ENCODE measurements around the gene PXK. TPM values are rescaled to one million over a fixed set of nuclear protein-coding genes. Genes with fewer than 3 reads are reported as not detected.
A peak's percentile ranks its signal among the peaks of the same experiment; 100 is the strongest.

The PXK gene
- total RNA-seq, 1 donor from 2014 or later, result 43.4 TPM

- Mint-ChIP-seq H3K4me1 (ENCODE audit: low read depth) (no peaks in the 10 kb centered on the region), H3K9me3 (peaks cover 8% of the 10 kb centered on the region), H3K36me3 (ENCODE audit: low read depth) (no peaks in the 10 kb centered on the region), H3K27me3 (ENCODE audit: insufficient read depth) (peaks cover 27% of the 10 kb centered on the region), H3K27ac (no peak overlapping the region), H3K4me3 (no peak overlapping the region)
- DNase-seq (ENCODE audit: low spot score), result no peak
- intact Hi-C loops (cut with micrococcal nuclease), result loop anchor here (1.0 kb wide), 1 partner anchor 113 kb away; no protein-coding TSS in a partner anchor
Observed at GRCh38 chr3:58299839-58300516, 32.7 kb upstream of the PXK start.

- Mint-ChIP-seq H3K4me3 (peak within 1 kb of the TSS; percentile 95), H3K27me3 (ENCODE audit: insufficient read depth) (peaks cover 15% of the 10 kb centered on the region), H3K27ac (peak within 1 kb of the TSS; percentile 99), H3K36me3 (ENCODE audit: low read depth) (peaks cover 11% of the 10 kb centered on the region), H3K9me3 (peaks cover 8% of the 10 kb centered on the region), H3K4me1 (ENCODE audit: low read depth) (peaks cover 27% of the 10 kb centered on the region)
- DNase-seq (ENCODE audit: low spot score), result peak; percentile 98
- intact Hi-C loops (cut with micrococcal nuclease), result loop anchor here (1.0 to 5.0 kb wide), 13 partner anchors 15 to 1079 kb away; partner anchors contain the start of genes ABHD6, APPL1, ARF4 and CFAP20DC
Observed at GRCh38 chr3:58305882-58306711, 26.6 kb upstream of the PXK start, which contains the start of the genes HTD2 and RPP14. Gene HTD2 (plus strand): TSS chr3:58306520. CDS start chr3:58317614, 11,094 bp downstream. Gene RPP14 (plus strand): TSS chr3:58306245. CDS start chr3:58310330, 4,085 bp downstream.

GRCh38 chr3:58307639-58308215 is 25.0 kb upstream of the PXK start:
- peaks cover 27% of the 10 kb centered on the region for H3K4me1 Mint-ChIP-seq (ENCODE audit: low read depth)
- DNase-seq (ENCODE audit: low spot score), result peak; percentile 26
- intact Hi-C loops (cut with micrococcal nuclease), result loop anchor here (1.0 to 5.0 kb wide), 5 partner anchors 107 to 1080 kb away; partner anchors contain the start of genes APPL1, CFAP20DC, DENND6A and FLNB
- peak overlapping the region; percentile 99 for H3K27ac Mint-ChIP-seq
- peaks cover 22% of the 10 kb centered on the region for H3K36me3 Mint-ChIP-seq (ENCODE audit: low read depth)
- H3K4me3 Mint-ChIP-seq, result peak overlapping the region; percentile 95
- peaks cover 3% of the 10 kb centered on the region for H3K27me3 Mint-ChIP-seq (ENCODE audit: insufficient read depth)
- H3K9me3 Mint-ChIP-seq, result no peaks in the 10 kb centered on the region

GRCh38 chr3:58308728-58309127 is 24.0 kb upstream of the PXK start:
- Mint-ChIP-seq H3K9me3 (no peaks in the 10 kb centered on the region), H3K4me1 (ENCODE audit: low read depth) (peaks cover 27% of the 10 kb centered on the region), H3K27ac (peak overlapping the region; percentile 43), H3K4me3 (peak overlapping the region; percentile 10), H3K27me3 (ENCODE audit: insufficient read depth) (peaks cover 3% of the 10 kb centered on the region), H3K36me3 (ENCODE audit: low read depth) (peaks cover 28% of the 10 kb centered on the region)
- no peak for DNase-seq (ENCODE audit: low spot score)
- intact Hi-C loops (cut with micrococcal nuclease), result loop anchor here (5.0 kb wide), 1 partner anchor 1081 kb away; the partner anchor contains the start of gene APPL1

DNA sequence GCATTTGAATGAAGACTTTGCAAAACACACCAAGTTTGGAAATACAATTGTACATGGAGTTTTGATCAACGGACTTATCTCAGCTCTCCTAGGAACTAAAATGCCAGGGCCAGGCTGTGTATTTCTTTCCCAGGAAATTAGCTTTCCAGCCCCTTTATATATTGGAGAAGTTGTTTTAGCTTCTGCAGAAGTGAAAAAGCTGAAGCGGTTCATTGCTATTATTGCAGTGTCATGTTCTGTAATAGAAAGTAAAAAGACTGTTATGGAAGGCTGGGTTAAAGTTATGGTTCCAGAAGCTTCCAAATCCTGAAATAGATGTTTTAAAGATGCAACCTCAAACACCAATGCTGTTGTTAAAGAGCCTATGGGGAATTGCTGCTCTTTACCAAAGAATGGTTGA is 14.9 kb upstream of the PXK start:
- H3K4me1 Mint-ChIP-seq (ENCODE audit: low read depth), result peaks cover 5% of the 10 kb centered on the region
- H3K27ac Mint-ChIP-seq, result no peak overlapping the region
- DNase-seq (ENCODE audit: low spot score), result no peak
- no peak overlapping the region for H3K4me3 Mint-ChIP-seq
- peaks cover 36% of the 10 kb centered on the region for H3K36me3 Mint-ChIP-seq (ENCODE audit: low read depth)
- intact Hi-C loops (cut with micrococcal nuclease), result no loop called here
- no peaks in the 10 kb centered on the region for H3K9me3 Mint-ChIP-seq
- H3K27me3 Mint-ChIP-seq (ENCODE audit: insufficient read depth), result no peaks in the 10 kb centered on the region

DNA sequence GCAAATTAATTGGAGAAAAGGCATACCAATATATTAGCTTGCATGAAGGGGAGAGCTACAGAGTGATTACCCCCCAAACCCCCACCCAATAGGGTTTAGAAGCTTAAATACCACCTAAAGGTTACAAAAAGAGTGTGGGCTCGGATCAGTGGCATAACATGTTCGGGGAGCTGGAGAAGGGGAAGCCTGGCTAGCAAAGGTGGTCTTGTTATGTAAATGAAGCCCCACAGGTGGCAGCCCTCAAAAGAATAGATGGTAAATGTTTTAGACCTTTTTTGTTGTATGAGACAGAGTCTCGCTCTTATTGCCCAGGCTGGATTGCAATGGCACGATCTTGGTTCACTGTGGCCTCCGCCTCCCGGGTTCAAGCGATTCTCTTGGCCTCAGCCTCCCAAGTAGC is 10.9 kb upstream of the PXK start:
- Mint-ChIP-seq H3K27ac (no peak overlapping the region), H3K9me3 (no peaks in the 10 kb centered on the region), H3K27me3 (ENCODE audit: insufficient read depth) (no peaks in the 10 kb centered on the region), H3K4me3 (no peak overlapping the region), H3K36me3 (ENCODE audit: low read depth) (peaks cover 14% of the 10 kb centered on the region), H3K4me1 (ENCODE audit: low read depth) (peaks cover 31% of the 10 kb centered on the region)
- DNase-seq (ENCODE audit: low spot score), result no peak
- intact Hi-C loops (cut with micrococcal nuclease), result loop anchor here (1.0 to 5.0 kb wide), 7 partner anchors 13 to 311 kb away; partner anchors contain the start of genes HTD2, PDHB and RPP14

DNA sequence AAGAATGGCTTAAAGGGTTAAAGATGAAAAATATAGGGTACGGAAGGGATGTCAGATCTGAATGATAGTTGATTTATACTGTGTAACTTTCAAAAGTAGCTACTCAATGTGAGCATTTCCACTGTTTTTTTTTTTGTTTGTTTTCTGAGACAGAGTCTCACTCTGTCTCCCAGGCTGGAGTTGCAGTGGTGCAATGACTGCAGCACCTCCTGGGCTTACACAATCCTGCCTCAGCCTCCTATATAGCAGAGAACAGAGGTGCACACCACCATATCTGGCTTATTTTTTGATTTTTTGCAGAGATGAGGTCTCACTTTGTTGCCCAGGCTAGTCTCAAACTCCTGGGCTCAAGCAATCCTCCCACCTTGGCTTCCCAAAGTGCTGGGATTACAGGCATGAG is 9.9 kb upstream of the PXK start:
- Mint-ChIP-seq H3K36me3 (ENCODE audit: low read depth) (peaks cover 11% of the 10 kb centered on the region), H3K27ac (peak overlapping the region; percentile 40)

GRCh38 chr3:58323529-58324390 is 8.9 kb upstream of the PXK start:
- H3K27me3 Mint-ChIP-seq (ENCODE audit: insufficient read depth), result no peaks in the 10 kb centered on the region
- peaks cover 31% of the 10 kb centered on the region for H3K4me1 Mint-ChIP-seq (ENCODE audit: low read depth)
- intact Hi-C loops (cut with micrococcal nuclease), result loop anchor here (1.0 to 5.0 kb wide), 4 partner anchors 9 to 309 kb away; partner anchors contain the start of gene PXK
- H3K27ac Mint-ChIP-seq, result peak overlapping the region; percentile 86
- peaks cover 8% of the 10 kb centered on the region for H3K36me3 Mint-ChIP-seq (ENCODE audit: low read depth)
- peak overlapping the region; percentile 6 for H3K4me3 Mint-ChIP-seq
- no peaks in the 10 kb centered on the region for H3K9me3 Mint-ChIP-seq
- no peak for DNase-seq (ENCODE audit: low spot score)

More for the DNA sequence above, 9.9 kb upstream of the PXK start:
- no peak for DNase-seq (ENCODE audit: low spot score)
- Mint-ChIP-seq H3K27me3 (ENCODE audit: insufficient read depth) (no peaks in the 10 kb centered on the region), H3K4me1 (ENCODE audit: low read depth) (peaks cover 31% of the 10 kb centered on the region), H3K9me3 (no peaks in the 10 kb centered on the region), H3K4me3 (no peak overlapping the region)
- intact Hi-C loops (cut with micrococcal nuclease), result loop anchor here (1.0 to 5.0 kb wide), 2 partner anchors 36 to 310 kb away; no protein-coding TSS in a partner anchor

DNA sequence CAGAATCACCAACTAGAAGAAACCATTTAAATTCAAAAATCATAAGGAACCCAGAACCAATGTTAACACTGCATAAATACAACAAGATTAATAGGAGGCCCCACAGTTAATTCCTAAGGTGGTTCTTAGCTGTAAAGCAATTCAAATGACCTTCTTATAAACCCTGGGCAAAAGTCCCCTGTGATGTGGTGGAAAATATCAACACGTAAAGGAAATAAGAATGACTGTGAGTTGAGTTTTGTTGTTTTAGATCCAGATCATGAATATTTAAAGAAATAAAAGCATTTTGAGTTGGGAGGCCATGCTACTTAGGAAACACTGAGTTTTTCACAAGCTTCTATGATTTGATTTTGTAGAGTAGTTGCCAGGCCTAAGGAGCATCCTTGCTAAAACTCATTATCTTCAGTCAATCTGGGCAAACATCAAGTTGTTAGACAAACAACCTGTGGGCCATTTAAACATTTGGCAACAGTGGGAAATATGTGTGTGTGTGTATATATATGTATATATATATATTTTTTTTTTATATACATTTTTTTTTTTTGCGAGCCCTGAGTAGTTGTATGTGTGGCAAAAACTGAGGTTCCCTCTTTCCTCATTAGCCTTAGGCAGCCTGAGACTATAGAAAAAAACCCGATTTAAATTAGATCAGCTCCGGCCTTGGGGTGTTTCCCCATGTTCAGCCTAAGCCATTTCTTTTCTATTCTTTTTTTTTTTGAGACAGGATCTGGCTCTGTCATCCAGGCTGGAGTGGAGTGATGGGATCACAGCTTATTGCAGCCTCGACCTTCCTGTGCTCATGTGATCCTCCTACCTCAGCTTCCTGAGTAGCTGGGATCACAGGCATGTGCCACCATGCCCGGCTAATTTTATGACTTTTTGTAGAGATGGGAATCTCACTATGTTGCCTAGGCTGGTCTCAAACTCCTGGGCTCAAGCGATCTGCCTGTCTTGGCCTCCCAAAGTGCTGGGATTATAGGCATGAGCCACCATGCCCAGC is 8.0 kb upstream of the PXK start:
- intact Hi-C loops (cut with micrococcal nuclease), result loop anchor here (1.0 to 5.0 kb wide), 3 partner anchors 8 to 308 kb away; partner anchors contain the start of gene PXK
- peak overlapping the region; percentile 6 for H3K4me3 Mint-ChIP-seq
- no peaks in the 10 kb centered on the region for H3K9me3 Mint-ChIP-seq
- peak overlapping the region; percentile 86 for H3K27ac Mint-ChIP-seq
- no peaks in the 10 kb centered on the region for H3K27me3 Mint-ChIP-seq (ENCODE audit: insufficient read depth)
- H3K36me3 Mint-ChIP-seq (ENCODE audit: low read depth), result peaks cover 4% of the 10 kb centered on the region
- peaks cover 31% of the 10 kb centered on the region for H3K4me1 Mint-ChIP-seq (ENCODE audit: low read depth)
- DNase-seq (ENCODE audit: low spot score), result peak; percentile 6

- DNase-seq (ENCODE audit: low spot score), result no peak
- H3K27me3 Mint-ChIP-seq (ENCODE audit: insufficient read depth), result no peaks in the 10 kb centered on the region
- no peaks in the 10 kb centered on the region for H3K9me3 Mint-ChIP-seq
- no peak overlapping the region for H3K4me3 Mint-ChIP-seq
- intact Hi-C loops (cut with micrococcal nuclease), result no loop called here
- H3K4me1 Mint-ChIP-seq (ENCODE audit: low read depth), result peaks cover 34% of the 10 kb centered on the region
- peak overlapping the region; percentile 86 for H3K27ac Mint-ChIP-seq
- peaks cover 3% of the 10 kb centered on the region for H3K36me3 Mint-ChIP-seq (ENCODE audit: low read depth)
Observed at GRCh38 chr3:58325525-58325992, 7.1 kb upstream of the PXK start.

All from activated T-helper 1 cell treated with anti-CD3 and anti-CD28 coated beads, Interleukin-12 subunit alpha, Interleukin-12 subunit beta, Interleukin-2, Interleukin-4 antibody, amounts not matched to agents 30 ng/mL and 10 ng/mL and 1 ng/mL, durations not matched to agents 14 hours and 24 hours and 36 hours (primary cell).